Measurements from ENCODE around the gene PDE6D. TPM values are rescaled to one million over a fixed set of nuclear protein-coding genes. Genes with fewer than 3 reads are reported as not detected.

The PDE6D gene
- total and polyA plus RNA-seq, 8 donors, result 1.7 to 29.4 (median 24.1) TPM; not detected in 1

DNA sequence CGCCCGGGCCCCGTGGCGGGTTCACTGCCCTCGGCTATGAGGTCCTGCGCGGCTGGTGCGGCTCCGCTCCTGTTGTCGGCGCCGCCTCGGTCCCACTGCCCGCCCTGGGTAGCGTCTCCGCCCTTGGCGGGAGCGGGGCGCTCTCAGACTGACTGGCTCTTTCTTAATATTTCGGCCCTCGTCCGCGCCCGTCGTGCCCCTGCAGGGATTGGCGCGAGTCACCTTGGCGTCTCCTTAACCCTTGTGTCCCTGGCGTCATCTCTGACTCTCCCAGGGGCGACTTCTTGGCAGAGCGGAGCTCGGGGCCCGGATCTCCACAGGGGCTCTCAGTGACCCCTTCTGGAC is 71.5 kb downstream of the PDE6D start:
- Histone ChIP-seq H3K36me3 (peaks cover 20 to 27% (median 24%) of the 10 kb centered on the region in 4 donors), H3K9me3 (no peaks in the 10 kb centered on the region), H3K27me3 (no peaks in the 10 kb centered on the region), H3K27ac (peak overlapping the region; percentile 96 to 100 (median 100)), H3K4me1 (peaks cover 33 to 56% (median 54%) of the 10 kb centered on the region in 4 donors), H3K4me3 (peak overlapping the region; percentile 82 to 97 (median 90))
- intact Hi-C loops (cut with DNase I; ENCODE audit: low total_unique reads), result no loop called here
- peak; percentile 56 to 68 for DNase-seq
- no peak for TF ChIP-seq EP300 (IDR thresholded peaks at IDR 0.05)
- peak in 1 of 3 donors; percentile 16 for TF ChIP-seq POLR2AphosphoS5 (IDR thresholded peaks at IDR 0.05)
- WGBS, 5 donors, result 0 to 2% (median 0%) methylated on average over 12 to 33 of the region's 33 CpGs

DNA sequence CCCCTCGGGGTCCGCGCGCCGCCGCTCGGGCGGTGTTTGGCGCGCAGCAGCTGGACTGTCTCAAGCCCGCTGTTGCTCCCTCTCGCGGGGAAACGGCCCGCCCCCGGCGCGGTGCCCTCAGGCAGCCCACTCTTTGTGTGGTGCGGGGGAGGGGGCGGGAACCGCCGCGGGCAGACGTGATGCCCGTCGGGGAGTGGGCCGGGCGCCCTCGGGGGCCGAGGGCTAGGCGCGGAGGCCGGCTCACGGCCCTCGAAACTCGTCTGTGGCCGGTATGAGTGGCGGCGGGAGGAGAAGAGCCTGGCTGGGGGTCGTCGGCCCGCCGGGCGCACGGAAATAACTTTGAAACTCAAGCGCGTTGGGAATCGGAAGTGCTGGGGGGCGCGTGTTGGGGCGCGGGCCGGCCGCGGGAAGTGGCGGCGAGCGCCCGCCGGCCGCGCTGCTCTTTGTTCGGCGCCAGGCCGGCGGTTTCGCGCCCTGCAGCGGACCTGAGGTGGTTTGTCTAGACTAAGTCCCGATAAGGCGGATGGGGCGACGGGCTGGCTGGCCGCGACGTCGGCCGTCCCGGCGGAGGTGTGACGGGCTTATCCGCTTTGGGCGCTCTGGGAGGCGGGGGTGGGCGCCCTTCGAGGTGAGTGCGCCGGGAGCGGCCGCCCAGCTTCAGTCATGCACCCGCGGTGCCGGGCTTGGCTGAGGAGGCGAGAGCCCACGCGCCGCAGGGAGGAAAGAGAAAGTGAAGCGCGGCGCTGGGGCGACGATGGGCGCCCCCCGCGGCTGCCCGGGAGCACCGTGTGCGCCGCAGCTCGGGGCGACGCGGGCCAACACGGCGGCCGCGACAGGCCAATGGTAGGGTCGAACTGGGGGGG is 72.1 kb downstream of the PDE6D start:
- peaks cover 31 to 55% (median 51%) of the 10 kb centered on the region in 4 donors for H3K4me1 ChIP-seq
- 0 to 1% (median 1%) methylated on average over 49 to 118 of the region's 118 CpGs for WGBS, 5 donors
- intact Hi-C loops (cut with DNase I; ENCODE audit: low total_unique reads), result no loop called here
- H3K4me3 ChIP-seq, result peak overlapping the region; percentile 82 to 97 (median 90)
- H3K27ac ChIP-seq, result peak overlapping the region; percentile 96 to 100 (median 100)
- H3K9me3 ChIP-seq, result no peaks in the 10 kb centered on the region
- no peak for TF ChIP-seq EP300 (IDR thresholded peaks at IDR 0.05)
- TF ChIP-seq, protein P1, sequence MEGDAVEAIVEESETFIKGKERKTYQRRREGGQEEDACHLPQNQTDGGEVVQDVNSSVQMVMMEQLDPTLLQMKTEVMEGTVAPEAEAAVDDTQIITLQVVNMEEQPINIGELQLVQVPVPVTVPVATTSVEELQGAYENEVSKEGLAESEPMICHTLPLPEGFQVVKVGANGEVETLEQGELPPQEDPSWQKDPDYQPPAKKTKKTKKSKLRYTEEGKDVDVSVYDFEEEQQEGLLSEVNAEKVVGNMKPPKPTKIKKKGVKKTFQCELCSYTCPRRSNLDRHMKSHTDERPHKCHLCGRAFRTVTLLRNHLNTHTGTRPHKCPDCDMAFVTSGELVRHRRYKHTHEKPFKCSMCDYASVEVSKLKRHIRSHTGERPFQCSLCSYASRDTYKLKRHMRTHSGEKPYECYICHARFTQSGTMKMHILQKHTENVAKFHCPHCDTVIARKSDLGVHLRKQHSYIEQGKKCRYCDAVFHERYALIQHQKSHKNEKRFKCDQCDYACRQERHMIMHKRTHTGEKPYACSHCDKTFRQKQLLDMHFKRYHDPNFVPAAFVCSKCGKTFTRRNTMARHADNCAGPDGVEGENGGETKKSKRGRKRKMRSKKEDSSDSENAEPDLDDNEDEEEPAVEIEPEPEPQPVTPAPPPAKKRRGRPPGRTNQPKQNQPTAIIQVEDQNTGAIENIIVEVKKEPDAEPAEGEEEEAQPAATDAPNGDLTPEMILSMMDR (IDR thresholded peaks at IDR 0.05), result peak in 1 of 7 experiments; percentile 28
- DNase-seq, result peak; percentile 50 to 82
- no peaks in the 10 kb centered on the region for H3K27me3 ChIP-seq
- peaks cover 20 to 25% (median 22%) of the 10 kb centered on the region in 4 donors for H3K36me3 ChIP-seq

DNA sequence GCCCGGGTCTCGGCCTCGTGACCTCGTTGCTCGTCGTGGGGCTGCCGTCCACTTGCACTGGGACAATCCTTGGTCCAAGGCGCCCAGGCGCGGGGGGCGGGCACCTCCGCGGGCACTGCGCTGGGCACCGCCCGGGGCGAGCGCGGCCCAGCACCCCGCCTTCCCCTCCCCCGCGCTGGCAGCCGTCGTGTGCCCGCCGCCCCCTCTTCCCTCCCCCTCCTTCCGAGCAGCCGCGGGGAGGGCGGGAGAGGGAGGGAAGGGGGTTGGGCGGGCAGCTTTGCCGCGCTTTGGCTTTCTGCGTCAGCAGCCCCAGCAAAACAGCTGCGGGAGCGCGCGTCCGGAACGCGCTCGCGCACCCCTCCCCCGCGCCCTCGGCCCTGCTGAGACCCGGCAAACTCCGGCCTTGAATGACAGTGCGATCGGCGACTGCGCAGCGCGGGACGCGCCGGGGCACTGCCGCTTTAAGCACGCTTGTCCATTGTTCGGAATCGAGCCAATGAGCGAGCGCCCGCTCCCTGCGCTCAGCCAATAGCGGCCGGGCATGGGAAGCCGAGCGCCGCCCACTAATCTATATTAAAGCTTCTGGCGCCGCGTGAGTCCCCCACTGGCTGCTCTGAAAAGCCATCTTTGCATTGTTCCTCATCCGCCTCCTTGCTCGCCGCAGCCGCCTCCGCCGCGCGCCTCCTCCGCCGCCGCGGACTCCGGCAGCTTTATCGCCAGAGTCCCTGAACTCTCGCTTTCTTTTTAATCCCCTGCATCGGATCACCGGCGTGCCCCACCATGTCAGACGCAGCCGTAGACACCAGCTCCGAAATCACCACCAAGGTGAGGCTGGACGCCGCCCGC is 72.9 kb downstream of the PDE6D start, which contains the start of gene PTMA:
TSS of gene PTMA (plus strand) at position 599 of the 846 bp plus-strand sequence. CDS start at position 781, 182 bp downstream.
- DNase-seq, result peak; percentile 100
- intact Hi-C loops (cut with DNase I; ENCODE audit: low total_unique reads), result no loop called here
- Histone ChIP-seq H3K9me3 (no peaks in the 10 kb centered on the region), H3K4me1 (peaks cover 25 to 55% (median 43%) of the 10 kb centered on the region in 4 donors), H3K36me3 (peaks cover 13 to 19% (median 16%) of the 10 kb centered on the region in 4 donors), H3K4me3 (peak within 1 kb of the TSS; percentile 82 to 97 (median 90)), H3K27me3 (no peaks in the 10 kb centered on the region), H3K27ac (peak within 1 kb of the TSS; percentile 99 to 100 (median 100))
- TF ChIP-seq POLR2A (IDR thresholded peaks at IDR 0.05), result peak in 2 of 4 donors; percentile 83 to 95
- TF ChIP-seq, protein P1 (IDR thresholded peaks at IDR 0.05), result no peak
- TF ChIP-seq EP300 (IDR thresholded peaks at IDR 0.05), result peak; percentile 59
- TF ChIP-seq POLR2AphosphoS5 (IDR thresholded peaks at IDR 0.05), result peak; percentile 64 to 99 (median 99)
- 0 to 1% (median 1%) methylated on average over 38 to 96 of the region's 97 CpGs for WGBS, 5 donors

DNA sequence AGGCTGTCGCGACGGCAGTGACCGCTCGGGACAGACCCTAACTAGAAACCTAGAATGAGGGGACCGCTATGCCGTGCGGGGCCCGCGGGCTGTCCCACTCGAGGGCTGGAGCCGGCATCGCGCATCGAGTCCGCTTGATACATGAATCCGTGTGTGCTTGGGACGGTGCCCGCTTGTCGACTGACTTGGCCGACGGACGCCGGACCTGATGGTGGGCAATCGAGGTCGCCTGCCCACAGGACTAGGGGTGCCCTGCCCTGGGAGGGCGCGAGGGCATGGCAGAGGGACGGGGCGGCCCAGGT is 73.5 kb downstream of the PDE6D start:
- TF ChIP-seq POLR2A (IDR thresholded peaks at IDR 0.05) (no peak), EP300 (IDR thresholded peaks at IDR 0.05) (no peak), POLR2AphosphoS5 (IDR thresholded peaks at IDR 0.05) (no peak)
- TF ChIP-seq, protein P1 (IDR thresholded peaks at IDR 0.05), result no peak
- H3K4me3 ChIP-seq, result peak overlapping the region; percentile 52 to 97 (median 87)
- intact Hi-C loops (cut with DNase I; ENCODE audit: low total_unique reads), result no loop called here
- WGBS, 5 donors, result 2 to 18% (median 5%) methylated on average over 16 to 30 of the region's 30 CpGs
- peaks cover 28 to 56% (median 43%) of the 10 kb centered on the region in 4 donors for H3K4me1 ChIP-seq
- no peak for DNase-seq
- no peaks in the 10 kb centered on the region for H3K9me3 ChIP-seq
- peaks cover 10 to 15% (median 12%) of the 10 kb centered on the region in 4 donors for H3K36me3 ChIP-seq
- no peaks in the 10 kb centered on the region for H3K27me3 ChIP-seq
- H3K27ac ChIP-seq, result peak overlapping the region; percentile 99 to 100 (median 100)
